Peyer's patch (tissue), 4 donors: ENCODE measurements around the gene LYSMD4. TPM values are rescaled to one million over a fixed set of nuclear protein-coding genes. Genes with fewer than 3 reads are reported as not detected.
"Not testable (repeated sequence)": the region's sequence is repeated elsewhere in the genome, so short reads cannot be mapped to it uniquely, and the experiment has no call there.

ENCODE experiments used
- DNase-seq, 3 donors: peaks; one replicate each; pipeline ENCODE4 v3.0.0-alpha.2; 2017 to 2019
- H3K27ac ChIP-seq, 4 donors: fragments of 200-600 bp; sonication (generic); one replicate each; pipeline ENCODE4 v1.5.1; 2016 to 2019
- H3K27me3 ChIP-seq, 2 donors: fragments of 200-600 bp; sonication (generic); one replicate each; pipeline ENCODE4 v1.5.1; 2019
- H3K36me3 ChIP-seq, 3 donors: fragments of 200-600 bp; sonication (generic); one replicate each; pipeline ENCODE4 v1.5.1; 2016 to 2019
- H3K4me1 ChIP-seq, 4 donors: fragments of 200-600 bp; sonication (generic); one replicate each; pipeline ENCODE4 v1.5.1; 2016 to 2019
- H3K4me3 ChIP-seq, 4 donors: fragments of 200-600 bp; sonication (generic); 1 replicate in 3 of 4; 2 replicates in 1 of 4; pipeline ENCODE4 v1.5.1; 2016 to 2019; ENCODE audit warnings: mild to moderate bottlenecking in 1 of 4
- H3K9me3 ChIP-seq, 4 donors: fragments of 200-600 bp; sonication (generic); one replicate each; pipeline ENCODE4 v1.5.1; 2016 to 2019; ENCODE audit warnings: mild to moderate bottlenecking in 1 of 4
- POLR2A ChIP-seq, 2 donors: fragments of 450-650 bp; IDR thresholded peaks; one replicate each; pipeline ENCODE4 v1.5.1; 2017; ENCODE audit warnings: antibody characterized with exemption in 2 of 2, mild to moderate bottlenecking in 2 of 2, moderate library complexity in 2 of 2
- total RNA-seq, 4 donors: library from RNA; depleted of rRNA; stranded (reverse); fragments of >200 nt; gene quantifications; one replicate each; pipeline ENCODE4 v1.1.0, GENCODE V29; 2016
- TF ChIP-seq, protein P1 (sequence below), 6 experiments: fragments of 450-650 bp in 4 of 6; fragments of 200-600 bp in 2 of 6; sonication (generic) in 1 of 6; IDR thresholded peaks; one replicate each; pipeline ENCODE4 v1.5.1; 2017 to 2019; ENCODE audit warnings: antibody characterized with exemption in 6 of 6, mild to moderate bottlenecking in 3 of 6, moderate library complexity in 1 of 6

LYSMD4 gene
- total RNA-seq, 4 donors from 2014 or later, result 8.3 to 39.9 (median 18.6) TPM

DNA sequence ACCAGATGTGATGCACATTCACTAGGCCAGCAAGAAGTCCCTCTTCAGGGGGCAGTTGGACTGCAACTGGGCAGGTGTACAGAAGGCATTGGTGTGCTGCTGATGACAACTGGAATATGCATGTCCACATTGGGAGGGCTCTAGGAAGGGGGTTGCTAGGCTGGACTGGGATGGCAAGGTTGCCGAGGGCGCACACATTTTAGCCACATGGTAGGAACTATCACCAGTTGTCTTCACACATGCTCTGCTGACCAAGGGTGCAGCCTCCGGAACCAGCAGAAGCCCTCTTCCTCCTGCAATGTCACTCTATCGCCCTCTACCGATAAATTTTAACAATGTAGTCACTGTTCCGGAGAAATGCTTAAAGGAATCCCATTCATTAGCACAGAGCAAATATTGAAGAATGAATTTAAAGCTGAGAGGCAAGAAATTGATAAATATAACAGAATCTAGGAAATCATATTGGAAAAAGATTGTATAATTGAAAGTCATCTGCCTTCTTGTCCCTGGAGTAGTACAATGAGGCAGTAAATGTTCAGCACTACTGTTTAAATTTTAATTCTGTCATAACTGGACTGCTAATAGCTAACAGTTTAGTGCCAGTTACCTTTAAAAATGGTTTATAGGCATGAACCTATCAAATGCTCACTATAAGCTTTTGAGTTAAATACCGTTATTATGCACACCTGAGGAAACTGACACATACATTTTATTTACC is 22.6 kb upstream of the LYSMD4 start:
- Histone ChIP-seq H3K4me1 (no peaks in the 10 kb centered on the region), H3K27ac (no peak overlapping the region), H3K27me3 (no peaks in the 10 kb centered on the region), H3K4me3 (no peak overlapping the region), H3K9me3 (no peaks in the 10 kb centered on the region), H3K36me3 (no peaks in the 10 kb centered on the region)
- no peak for TF ChIP-seq POLR2A (IDR thresholded peaks at IDR 0.05)
- TF ChIP-seq, protein P1, sequence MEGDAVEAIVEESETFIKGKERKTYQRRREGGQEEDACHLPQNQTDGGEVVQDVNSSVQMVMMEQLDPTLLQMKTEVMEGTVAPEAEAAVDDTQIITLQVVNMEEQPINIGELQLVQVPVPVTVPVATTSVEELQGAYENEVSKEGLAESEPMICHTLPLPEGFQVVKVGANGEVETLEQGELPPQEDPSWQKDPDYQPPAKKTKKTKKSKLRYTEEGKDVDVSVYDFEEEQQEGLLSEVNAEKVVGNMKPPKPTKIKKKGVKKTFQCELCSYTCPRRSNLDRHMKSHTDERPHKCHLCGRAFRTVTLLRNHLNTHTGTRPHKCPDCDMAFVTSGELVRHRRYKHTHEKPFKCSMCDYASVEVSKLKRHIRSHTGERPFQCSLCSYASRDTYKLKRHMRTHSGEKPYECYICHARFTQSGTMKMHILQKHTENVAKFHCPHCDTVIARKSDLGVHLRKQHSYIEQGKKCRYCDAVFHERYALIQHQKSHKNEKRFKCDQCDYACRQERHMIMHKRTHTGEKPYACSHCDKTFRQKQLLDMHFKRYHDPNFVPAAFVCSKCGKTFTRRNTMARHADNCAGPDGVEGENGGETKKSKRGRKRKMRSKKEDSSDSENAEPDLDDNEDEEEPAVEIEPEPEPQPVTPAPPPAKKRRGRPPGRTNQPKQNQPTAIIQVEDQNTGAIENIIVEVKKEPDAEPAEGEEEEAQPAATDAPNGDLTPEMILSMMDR (IDR thresholded peaks at IDR 0.05), result peak; percentile 44 to 84 (median 80)
- peak in 2 of 3 donors; percentile 31 to 69 for DNase-seq

DNA sequence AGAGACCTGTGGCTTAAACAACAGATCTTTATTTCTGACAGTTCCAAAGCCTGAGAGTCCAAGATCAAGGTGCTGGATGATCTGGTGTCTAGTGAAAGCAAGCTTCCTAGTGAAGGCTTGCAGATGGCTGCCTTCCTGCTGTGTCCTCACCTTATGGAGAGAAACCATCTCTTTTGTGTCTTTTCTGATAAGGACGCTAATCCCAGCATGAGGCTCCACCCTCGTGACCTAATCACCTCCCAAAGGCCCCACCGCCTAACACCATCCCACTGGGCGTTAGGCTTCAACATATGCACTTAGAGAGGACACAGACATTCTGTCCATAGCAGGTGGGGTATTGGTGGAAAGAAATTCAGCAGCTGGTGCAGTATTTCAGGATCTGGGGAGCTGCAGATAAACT is 19.8 kb upstream of the LYSMD4 start:
- Histone ChIP-seq H3K4me1 (no peaks in the 10 kb centered on the region), H3K9me3 (no peaks in the 10 kb centered on the region), H3K36me3 (no peaks in the 10 kb centered on the region), H3K27ac (no peak overlapping the region), H3K4me3 (no peak overlapping the region), H3K27me3 (no peaks in the 10 kb centered on the region)
- DNase-seq, result no peak
- no peak for TF ChIP-seq POLR2A (IDR thresholded peaks at IDR 0.05)
- TF ChIP-seq, protein P1 (IDR thresholded peaks at IDR 0.05), result no peak

DNA sequence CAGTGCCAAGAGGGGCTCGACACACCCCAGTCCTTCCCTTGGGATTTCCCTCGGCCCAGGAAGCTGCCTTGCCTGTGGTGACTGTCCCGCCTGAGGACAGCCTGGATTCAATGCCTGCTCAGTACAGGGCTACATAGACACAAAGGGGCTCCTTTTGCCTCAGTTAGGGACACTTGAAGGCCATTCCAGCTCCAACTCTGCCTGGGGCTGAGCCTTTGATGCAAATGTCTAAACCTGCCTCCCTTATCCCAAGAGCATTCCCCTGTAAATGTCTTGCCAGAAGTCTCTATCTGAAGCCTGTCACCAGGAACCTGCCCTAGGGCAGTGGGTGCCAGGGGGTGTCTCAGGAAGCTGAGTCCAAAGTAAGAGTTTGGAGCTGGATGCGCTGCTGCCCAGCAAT is 19.3 kb upstream of the LYSMD4 start:
- H3K9me3 ChIP-seq, result no peaks in the 10 kb centered on the region
- H3K4me1 ChIP-seq, result no peaks in the 10 kb centered on the region
- no peaks in the 10 kb centered on the region for H3K27me3 ChIP-seq
- H3K27ac ChIP-seq, result no peak overlapping the region
- no peak overlapping the region for H3K4me3 ChIP-seq
- no peak for DNase-seq
- no peaks in the 10 kb centered on the region for H3K36me3 ChIP-seq
- TF ChIP-seq, protein P1 (IDR thresholded peaks at IDR 0.05), result no peak
- no peak for TF ChIP-seq POLR2A (IDR thresholded peaks at IDR 0.05)

DNA sequence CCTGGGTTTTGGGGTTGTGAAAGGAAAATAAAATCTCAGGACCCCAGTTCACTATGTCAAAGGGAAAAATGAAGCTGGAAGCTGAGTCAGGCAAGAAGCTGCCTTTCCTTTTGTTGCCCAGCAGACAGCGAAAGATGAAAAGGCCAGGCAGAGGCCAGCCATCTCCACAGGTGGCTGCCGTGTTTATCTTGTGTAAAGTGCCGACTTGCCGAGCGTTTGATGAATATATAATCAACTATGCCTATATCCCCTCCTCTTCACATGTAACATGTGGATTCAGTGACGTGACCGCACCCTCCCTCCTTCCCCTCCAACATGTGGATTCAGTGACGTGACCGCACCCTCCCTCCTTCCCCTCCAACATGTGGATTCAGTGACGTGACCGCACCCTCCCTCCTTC is 17.1 kb upstream of the LYSMD4 start:
- H3K4me3 ChIP-seq, H3K4me1 ChIP-seq, H3K27ac ChIP-seq, DNase-seq, H3K36me3 ChIP-seq, H3K9me3 ChIP-seq, H3K27me3 ChIP-seq: not testable (repeated sequence)

DNA sequence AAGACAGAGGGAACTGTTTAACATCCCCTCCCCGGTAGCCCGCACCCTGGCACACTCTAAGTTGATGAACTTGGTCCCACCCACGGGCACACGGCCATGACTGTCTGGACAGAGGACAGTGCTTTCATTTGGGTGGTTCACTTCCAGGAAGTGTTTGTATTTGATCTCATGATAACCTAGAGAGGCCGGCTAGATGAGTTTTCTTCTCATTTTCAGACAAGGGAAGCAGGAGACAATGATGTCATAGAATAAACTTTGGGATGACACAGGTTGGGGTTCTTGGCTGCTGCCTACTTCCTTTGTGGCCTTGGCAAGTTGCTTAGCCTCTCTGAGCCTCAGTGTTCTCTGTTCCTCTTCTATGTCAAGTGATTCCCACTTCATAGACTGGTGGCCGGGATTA is 16.1 kb upstream of the LYSMD4 start:
- DNase-seq, result no peak
- TF ChIP-seq, protein P1 (IDR thresholded peaks at IDR 0.05), result no peak
- no peak for TF ChIP-seq POLR2A (IDR thresholded peaks at IDR 0.05)

DNA sequence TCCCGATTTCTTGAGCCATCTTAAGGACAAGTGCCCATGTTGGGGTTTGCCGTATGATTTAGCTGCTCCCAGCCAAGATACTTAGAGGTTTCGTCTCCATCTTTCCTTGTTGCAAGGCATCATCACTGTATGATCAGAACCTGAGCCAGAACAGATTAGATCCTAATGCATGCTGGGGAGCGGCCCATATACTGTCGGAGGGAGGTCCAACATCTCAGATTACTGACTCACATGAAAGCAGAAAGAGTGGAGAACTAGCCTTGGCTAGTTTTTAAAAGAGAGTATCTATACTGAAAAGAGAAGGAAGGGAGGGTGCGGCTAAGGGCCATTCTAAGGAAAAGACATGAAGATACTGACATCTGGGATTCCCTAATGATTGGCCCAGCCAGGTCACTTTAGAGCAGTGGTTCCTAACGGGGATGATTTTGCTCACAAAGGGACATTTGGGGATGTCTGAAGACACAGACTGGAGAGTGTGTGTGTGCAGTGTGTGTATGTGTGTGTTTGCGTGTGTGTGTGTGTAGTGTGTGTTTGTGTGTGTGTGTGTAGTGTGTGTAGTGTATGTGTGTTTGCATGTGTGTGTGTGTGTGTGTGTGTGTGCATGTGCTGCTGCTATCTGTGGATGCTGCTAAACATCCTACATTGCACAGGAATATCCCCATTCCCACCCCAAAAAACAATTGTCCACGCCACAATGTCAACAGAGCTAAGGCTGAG is 12.3 kb upstream of the LYSMD4 start:
- H3K27ac ChIP-seq, result no peak overlapping the region
- no peaks in the 10 kb centered on the region for H3K4me1 ChIP-seq
- H3K9me3 ChIP-seq, result no peaks in the 10 kb centered on the region
- H3K36me3 ChIP-seq, result no peaks in the 10 kb centered on the region
- no peak for DNase-seq
- no peak overlapping the region for H3K4me3 ChIP-seq
- H3K27me3 ChIP-seq, result no peaks in the 10 kb centered on the region
- no peak for TF ChIP-seq POLR2A (IDR thresholded peaks at IDR 0.05)
- TF ChIP-seq, protein P1 (IDR thresholded peaks at IDR 0.05), result no peak

More for the DNA sequence above, 16.1 kb upstream of the LYSMD4 start:
- Histone ChIP-seq H3K36me3 (no peaks in the 10 kb centered on the region), H3K27me3 (no peaks in the 10 kb centered on the region), H3K4me3 (no peak overlapping the region), H3K4me1 (no peaks in the 10 kb centered on the region), H3K27ac (no peak overlapping the region), H3K9me3 (no peaks in the 10 kb centered on the region)
